HepG2 (cell line): ENCODE measurements around the gene KCNF1.

Experiments used
- FOXK2 ChIP-seq: fragments of 450-650 bp; IDR thresholded peaks from 2 replicates; pipeline ENCODE4 v1.6.1; 2016
- KDM6A ChIP-seq: IDR thresholded peaks from 2 replicates; pipeline ENCODE4 v1.6.1; 2016; ENCODE audit warnings: low read depth
- KMT2A ChIP-seq: sonication (generic); formaldehyde crosslinking; IDR thresholded peaks from 2 replicates; pipeline ENCODE4 v1.4.0; 2020; ENCODE audit warnings: missing genetic modification reagents
- MAFK ChIP-seq, 2 experiments: IDR thresholded peaks in 1 of 2; conservative IDR thresholded peaks in 1 of 2; 2 replicates each; pipeline ENCODE4 v1.6.1; 2011; ENCODE audit warnings: improper control_type of control experiment in 2 of 2, low read length in 2 of 2
- POLR2A ChIP-seq, 2 experiments: IDR thresholded peaks; 2 replicates each; pipeline ENCODE4 v1.6.1; 2011; ENCODE audit warnings: low read depth in 2 of 2, low read length in 2 of 2, mild to moderate bottlenecking in 1 of 2, moderate library complexity in 1 of 2; ENCODE audit not compliant: insufficient read depth in 1 of 2
- SCMH1 ChIP-seq: sonication (generic); formaldehyde crosslinking; IDR thresholded peaks from 2 replicates; pipeline ENCODE4 v1.9.0; 2021; ENCODE audit warnings: missing genetic modification reagents, mild to moderate bottlenecking, borderline replicate concordance
- SIN3A ChIP-seq: IDR thresholded peaks from 2 replicates; pipeline ENCODE4 v1.6.1; 2011; ENCODE audit warnings: low read depth, mild to moderate bottlenecking, control low read depth, low read length, borderline replicate concordance
- TAF1 ChIP-seq: sonication (generic); formaldehyde crosslinking; IDR thresholded peaks from 2 replicates; pipeline ENCODE4 v1.4.0; 2020; ENCODE audit warnings: missing genetic modification reagents
- ZNF24 ChIP-seq: fragments of 450-650 bp; IDR thresholded peaks from 2 replicates; pipeline ENCODE4 v1.6.1; 2017; ENCODE audit warnings: antibody characterized with exemption, mild to moderate bottlenecking
- ZNF616 ChIP-seq: sonication (generic); formaldehyde crosslinking; IDR thresholded peaks from 2 replicates; pipeline ENCODE4 v1.5.0; 2020; ENCODE audit warnings: low read depth, mild to moderate bottlenecking, missing genetic modification reagents
- TF ChIP-seq, protein P1 (sequence below): IDR thresholded peaks from 2 replicates; pipeline ENCODE4 v1.6.1; 2012; ENCODE audit warnings: inconsistent platforms
- TF ChIP-seq, protein P2 (sequence below), 2 experiments: sonication (generic) in 1 of 2; formaldehyde crosslinking in 1 of 2; IDR thresholded peaks; 2 replicates each; pipeline versions ENCODE4 v1.5.1 to v1.6.1; 2011 to 2020; ENCODE audit warnings: borderline replicate concordance in 1 of 2, low read depth in 1 of 2, low read length in 1 of 2, mild to moderate bottlenecking in 1 of 2, missing genetic modification reagents in 1 of 2, moderate library complexity in 1 of 2

DNA sequence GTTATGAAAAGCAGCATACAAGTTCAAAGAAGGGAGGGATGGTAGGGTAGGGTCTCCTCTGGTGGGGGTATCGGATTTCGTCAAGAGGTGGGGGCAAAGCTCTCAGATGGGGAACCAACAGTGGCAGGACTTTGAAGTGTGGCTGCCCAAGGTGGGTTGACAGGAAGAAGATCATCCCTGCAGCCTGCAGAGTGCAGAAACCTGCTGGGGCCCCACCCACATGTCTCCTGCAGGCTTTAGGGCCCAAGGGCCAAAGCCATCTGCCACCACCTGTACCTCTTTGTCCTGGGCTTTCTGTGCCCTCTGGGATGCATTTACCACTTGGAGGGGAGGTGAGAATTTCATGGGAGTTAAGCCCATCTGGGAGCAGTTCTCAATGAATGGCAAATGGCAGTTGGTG, 42.7 kb downstream of the KCNF1 start:
- TF ChIP-seq KDM6A (CRISPR knock-in tag): no peak
- no peak for TF ChIP-seq FOXK2
- TF ChIP-seq, protein P1, sequence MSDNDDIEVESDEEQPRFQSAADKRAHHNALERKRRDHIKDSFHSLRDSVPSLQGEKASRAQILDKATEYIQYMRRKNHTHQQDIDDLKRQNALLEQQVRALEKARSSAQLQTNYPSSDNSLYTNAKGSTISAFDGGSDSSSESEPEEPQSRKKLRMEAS: no peak
- no peak for TF ChIP-seq POLR2A (IDR thresholded peaks at IDR 0.05; ENCODE audit: insufficient read depth in 1 of 2, low read depth in 2 of 2, low read length in 2 of 2)
- TF ChIP-seq KMT2A (CRISPR knock-in tag): no peak
- TF ChIP-seq ZNF24: no peak
- TF ChIP-seq SCMH1: no peak
- TF ChIP-seq, protein P2, sequence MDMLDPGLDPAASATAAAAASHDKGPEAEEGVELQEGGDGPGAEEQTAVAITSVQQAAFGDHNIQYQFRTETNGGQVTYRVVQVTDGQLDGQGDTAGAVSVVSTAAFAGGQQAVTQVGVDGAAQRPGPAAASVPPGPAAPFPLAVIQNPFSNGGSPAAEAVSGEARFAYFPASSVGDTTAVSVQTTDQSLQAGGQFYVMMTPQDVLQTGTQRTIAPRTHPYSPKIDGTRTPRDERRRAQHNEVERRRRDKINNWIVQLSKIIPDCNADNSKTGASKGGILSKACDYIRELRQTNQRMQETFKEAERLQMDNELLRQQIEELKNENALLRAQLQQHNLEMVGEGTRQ (IDR thresholded peaks at IDR 0.05; ENCODE audit: low read depth, low read length): no peak
- TF ChIP-seq, protein P2 (CRISPR knock-in tag; IDR thresholded peaks at IDR 0.05; ENCODE audit: borderline replicate concordance): no peak
- no peak for TF ChIP-seq TAF1 (CRISPR knock-in tag)
- no peak for TF ChIP-seq ZNF616 (CRISPR knock-in tag)
- TF ChIP-seq MAFK (conservative IDR thresholded peaks at IDR 0.05 in 1 of 2, IDR thresholded peaks at IDR 0.05 in 1 of 2; ENCODE audit: low read length in 2 of 2): no peak
- TF ChIP-seq SIN3A: no peak
